Measurements from ENCODE around the gene RBBP8.

The RBBP8 gene

GRCh38 chr18:23059541-23060465 lies 126.7 kb downstream of the RBBP8 start:
- DNase-seq (ENCODE audit: low read depth in 1 of 2, low spot score in 1 of 2), result no peak

- no peak for DNase-seq (ENCODE audit: low read depth in 1 of 2, low spot score in 1 of 2)
Observed at GRCh38 chr18:23062011-23062410, 128.9 kb downstream of the RBBP8 start.

DNA sequence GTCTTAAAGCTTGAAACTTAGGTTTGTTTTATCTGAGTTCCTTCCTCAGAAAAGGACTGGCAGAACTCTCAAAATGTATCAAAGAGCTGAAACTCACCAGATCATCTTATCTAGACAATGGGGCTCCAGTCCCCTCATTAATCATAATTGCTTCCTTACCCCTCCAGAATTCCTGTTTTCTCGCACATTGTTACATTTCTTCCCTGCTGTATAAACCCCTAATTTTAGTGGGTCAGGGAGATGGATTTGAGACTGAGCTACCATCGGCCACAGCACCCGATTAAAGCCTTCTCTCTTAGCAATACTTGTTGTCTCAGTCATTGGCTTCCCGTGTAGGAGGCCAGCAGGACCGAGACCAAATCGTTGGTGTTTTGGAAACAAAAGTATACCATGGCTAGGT lies 130.4 kb downstream of the RBBP8 start:
- no peak for DNase-seq (ENCODE audit: low read depth in 1 of 2, low spot score in 1 of 2)

- DNase-seq (ENCODE audit: low read depth in 1 of 2, low spot score in 1 of 2), result no peak
Observed at GRCh38 chr18:23065234-23065806, 132.2 kb downstream of the RBBP8 start.

GRCh38 chr18:23066060-23066459 lies 132.9 kb downstream of the RBBP8 start:
- no peak for DNase-seq (ENCODE audit: low read depth in 1 of 2, low spot score in 1 of 2)

DNA sequence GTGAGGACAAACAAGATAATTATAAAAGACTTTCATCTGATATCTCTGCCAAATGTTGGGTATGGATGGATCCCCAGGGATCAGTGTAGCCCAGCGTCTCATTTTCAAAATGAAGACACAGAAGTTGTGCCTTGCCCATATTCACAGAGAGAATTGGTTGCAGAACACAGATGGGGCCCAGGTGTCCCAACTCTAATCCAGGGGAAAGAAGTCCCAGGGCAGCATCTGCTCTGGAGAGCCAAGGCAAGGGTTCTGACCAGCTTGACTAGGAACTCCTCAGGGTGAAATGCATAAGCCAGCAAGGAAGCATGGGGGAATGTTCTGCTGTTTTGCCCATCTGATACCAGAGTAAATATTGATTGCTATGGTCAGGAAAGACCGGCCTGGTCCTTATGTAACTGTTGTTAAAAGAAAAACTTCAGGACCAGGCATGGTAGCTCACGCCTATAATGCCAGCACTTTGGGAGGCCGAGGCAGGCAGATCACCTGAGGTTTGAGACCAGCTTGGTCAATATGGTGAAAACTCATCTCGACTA lies 133.4 kb downstream of the RBBP8 start:
- DNase-seq (ENCODE audit: low read depth in 1 of 2, low spot score in 1 of 2), result no peak

GRCh38 chr18:23067236-23067635 lies 134.1 kb downstream of the RBBP8 start:
- DNase-seq (ENCODE audit: low read depth in 1 of 2, low spot score in 1 of 2), result no peak

DNA sequence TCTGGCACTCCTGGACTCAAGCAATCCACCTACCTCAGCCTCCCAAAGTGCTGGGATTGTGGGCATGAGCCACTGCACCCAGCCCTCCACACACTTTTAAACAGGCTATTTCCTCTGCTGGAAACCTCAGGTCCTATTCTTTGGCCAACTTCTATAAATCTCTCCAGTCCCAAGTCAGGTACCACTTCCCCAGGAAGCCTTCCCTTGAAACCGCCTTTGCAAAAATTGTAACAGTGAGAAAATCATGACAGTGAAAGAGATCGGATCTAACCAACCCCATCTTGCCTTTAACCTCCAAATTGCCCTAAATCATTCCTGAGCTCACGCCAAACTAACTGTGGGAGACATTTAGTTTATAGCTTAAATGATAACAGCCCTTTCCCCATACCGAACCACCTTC lies 134.9 kb downstream of the RBBP8 start:
- DNase-seq (ENCODE audit: low read depth in 1 of 2, low spot score in 1 of 2), result no peak

DNA sequence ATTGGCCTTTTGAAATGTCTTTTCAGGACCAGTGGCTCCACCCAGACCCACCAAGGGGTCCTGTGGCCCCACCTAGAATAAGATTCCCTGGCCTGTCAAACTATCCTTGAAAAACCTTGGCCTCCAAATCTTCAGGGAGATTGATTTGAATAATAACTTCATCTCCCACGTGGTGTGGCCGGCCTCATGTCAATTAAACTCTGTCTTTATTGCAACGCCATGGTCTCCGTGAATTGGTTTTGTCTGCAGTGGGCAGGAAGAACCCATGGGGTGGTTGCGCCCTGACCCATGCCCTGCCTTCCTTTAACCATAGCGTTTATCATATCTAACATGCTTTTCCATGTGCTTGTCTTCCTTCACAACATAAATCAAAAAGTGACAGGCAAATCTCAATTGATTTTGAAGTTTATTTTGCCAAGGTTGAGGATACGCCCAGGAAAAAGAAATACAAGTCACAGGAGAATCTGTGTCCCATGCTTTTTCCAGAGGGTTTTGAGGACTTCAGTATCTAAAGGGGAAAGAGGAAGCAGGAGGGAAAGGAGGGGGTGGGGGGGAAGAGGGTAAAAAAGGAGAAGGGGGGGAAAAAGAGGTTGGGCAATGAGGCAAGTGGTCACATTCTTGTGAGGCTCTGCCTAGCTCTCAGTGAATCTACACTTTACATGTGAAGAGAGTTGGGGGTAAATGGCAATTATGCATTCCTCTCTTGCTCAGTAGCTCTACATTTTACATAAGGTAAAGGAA lies 135.6 kb downstream of the RBBP8 start:
- DNase-seq (ENCODE audit: low read depth in 1 of 2, low spot score in 1 of 2), result no peak

GRCh38 chr18:23069481-23069880 lies 136.4 kb downstream of the RBBP8 start:
- DNase-seq (ENCODE audit: low read depth in 1 of 2, low spot score in 1 of 2), result peak in 1 of 2 donors; percentile 12

- no peak for DNase-seq (ENCODE audit: low read depth in 1 of 2, low spot score in 1 of 2)
Observed at GRCh38 chr18:23069898-23070297, 136.8 kb downstream of the RBBP8 start.

GRCh38 chr18:23071285-23071684 lies 138.2 kb downstream of the RBBP8 start:
- DNase-seq (ENCODE audit: low read depth in 1 of 2, low spot score in 1 of 2), result peak; percentile 59 to 64

- DNase-seq (ENCODE audit: low read depth in 1 of 2, low spot score in 1 of 2), result no peak
Observed at GRCh38 chr18:23072079-23072478, 139.0 kb downstream of the RBBP8 start.

- no peak for DNase-seq (ENCODE audit: low read depth in 1 of 2, low spot score in 1 of 2)
Observed at GRCh38 chr18:23073996-23074606, 141.0 kb downstream of the RBBP8 start.

All from activated T-helper 1 cell treated with anti-CD3 and anti-CD28 coated beads, Interleukin-2, amount 50 U/mL, for 16 hours (primary cell).